Muscle layer of colon (tissue), 2 donors: ENCODE measurements around the gene REM2.

ENCODE experiments used
- H3K27ac ChIP-seq: one replicate; pipeline ENCODE4 v1.7.0; 2013; ENCODE audit warnings: low read depth, mild to moderate bottlenecking, low read length, moderate library complexity
- H3K27me3 ChIP-seq, 2 donors: one replicate each; pipeline ENCODE4 v1.7.0; 2013; ENCODE audit warnings: low read length in 2 of 2, mild to moderate bottlenecking in 2 of 2; ENCODE audit not compliant: insufficient read depth in 2 of 2, control insufficient read depth in 1 of 2
- H3K36me3 ChIP-seq: one replicate; pipeline ENCODE4 v1.7.0; 2013; ENCODE audit warnings: mild to moderate bottlenecking, low read length; ENCODE audit not compliant: insufficient read depth
- H3K4me1 ChIP-seq: one replicate; pipeline ENCODE4 v1.7.0; 2013; ENCODE audit warnings: mild to moderate bottlenecking, low read length; ENCODE audit not compliant: insufficient read depth
- H3K4me3 ChIP-seq, 2 donors: one replicate each; pipeline ENCODE4 v1.7.0; 2013; ENCODE audit warnings: low read length in 2 of 2, low read depth in 1 of 2, mild to moderate bottlenecking in 1 of 2, moderate library complexity in 1 of 2
- H3K9ac ChIP-seq: one replicate; pipeline ENCODE4 v1.7.0; 2013; ENCODE audit warnings: low read length
- H3K9me3 ChIP-seq: one replicate; pipeline ENCODE4 v1.7.0; 2013; ENCODE audit warnings: mild to moderate bottlenecking, low read length
- donor health status: abdominal sarcoma.
- donor health status: Adenocarcinoma of cecum.

The REM2 gene

DNA sequence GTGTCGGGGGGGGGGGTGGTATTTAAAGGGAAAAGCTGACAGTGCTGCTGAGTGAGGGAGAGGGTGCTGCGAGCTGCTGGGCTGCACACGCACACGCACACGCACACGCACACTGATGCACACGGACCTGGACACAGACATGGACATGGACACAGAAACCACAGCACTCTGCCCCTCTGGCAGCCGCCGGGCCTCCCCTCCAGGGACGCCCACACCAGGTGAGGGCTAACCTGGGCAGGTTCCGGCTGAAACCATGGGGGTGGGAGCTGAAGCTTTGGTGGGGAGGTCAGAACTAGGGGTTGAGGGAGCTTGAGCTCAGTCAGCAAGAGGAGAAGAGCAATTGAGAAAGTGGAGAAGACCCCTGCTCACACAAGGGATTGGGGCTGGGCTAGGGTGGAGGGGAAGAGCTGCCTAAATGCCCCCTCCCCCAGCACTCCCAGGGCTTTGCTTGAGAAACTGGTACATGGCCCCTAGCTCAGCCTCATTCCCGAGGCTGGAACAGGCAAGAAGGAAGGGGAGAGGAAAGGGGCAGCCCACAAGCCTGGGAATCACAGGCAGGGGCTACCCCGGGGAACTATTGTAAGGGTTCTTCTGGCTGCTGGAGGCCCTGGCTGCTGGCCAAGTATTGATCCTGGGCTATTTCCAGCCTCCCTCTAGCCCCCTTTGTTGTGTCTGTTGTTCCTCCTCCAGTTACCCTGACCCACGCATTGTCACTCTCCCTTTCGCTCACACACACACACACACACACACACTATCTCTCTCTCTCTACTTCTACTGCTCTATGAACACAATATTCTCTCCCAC, at the start of gene REM2:
Gene REM2, plus strand, starts transcription at position 50 of the 804 bp plus-strand sequence. Its CDS starts 66 bp downstream, at position 116.
- H3K4me3 ChIP-seq: no peak within 1 kb of the TSS
- no peak within 1 kb of the TSS for H3K9ac ChIP-seq
- H3K4me1 ChIP-seq: peaks cover 22% of the 10 kb centered on the region

DNA sequence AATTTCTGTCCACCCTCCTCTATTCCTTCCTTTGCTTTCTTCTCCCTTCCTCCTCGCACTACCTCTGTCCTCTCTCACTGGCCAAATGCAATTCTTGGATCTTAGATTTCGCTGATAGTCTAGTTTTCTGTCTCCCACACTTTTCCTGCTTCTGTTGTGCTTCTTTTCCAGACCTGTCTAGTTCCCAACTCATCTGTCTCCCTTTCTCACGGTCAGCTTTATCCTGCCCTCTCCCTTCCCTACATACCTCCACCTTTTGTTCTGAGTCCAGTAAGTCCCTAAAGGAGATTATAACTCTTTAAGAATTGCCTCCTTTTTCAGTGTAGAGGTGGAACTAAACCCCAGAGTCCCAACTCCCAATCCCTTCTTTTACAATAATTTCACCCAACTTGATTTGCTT, 47.5 kb upstream of the REM2 start:
- H3K36me3 ChIP-seq: peaks cover 12% of the 10 kb centered on the region
- H3K27ac ChIP-seq: peak overlapping the region; percentile 86
- no peak overlapping the region for H3K4me3 ChIP-seq
- no peaks in the 10 kb centered on the region for H3K9me3 ChIP-seq
- H3K4me1 ChIP-seq: peaks cover 25% of the 10 kb centered on the region
- H3K27me3 ChIP-seq: no peaks in the 10 kb centered on the region
- H3K9ac ChIP-seq: peak overlapping the region; percentile 89

More for the DNA sequence above, at the start of gene REM2:
- Histone ChIP-seq H3K36me3 (peaks cover 9% of the 10 kb centered on the region), H3K27me3 (no peaks in the 10 kb centered on the region), H3K9me3 (no peaks in the 10 kb centered on the region), H3K27ac (no peak within 1 kb of the TSS)

DNA sequence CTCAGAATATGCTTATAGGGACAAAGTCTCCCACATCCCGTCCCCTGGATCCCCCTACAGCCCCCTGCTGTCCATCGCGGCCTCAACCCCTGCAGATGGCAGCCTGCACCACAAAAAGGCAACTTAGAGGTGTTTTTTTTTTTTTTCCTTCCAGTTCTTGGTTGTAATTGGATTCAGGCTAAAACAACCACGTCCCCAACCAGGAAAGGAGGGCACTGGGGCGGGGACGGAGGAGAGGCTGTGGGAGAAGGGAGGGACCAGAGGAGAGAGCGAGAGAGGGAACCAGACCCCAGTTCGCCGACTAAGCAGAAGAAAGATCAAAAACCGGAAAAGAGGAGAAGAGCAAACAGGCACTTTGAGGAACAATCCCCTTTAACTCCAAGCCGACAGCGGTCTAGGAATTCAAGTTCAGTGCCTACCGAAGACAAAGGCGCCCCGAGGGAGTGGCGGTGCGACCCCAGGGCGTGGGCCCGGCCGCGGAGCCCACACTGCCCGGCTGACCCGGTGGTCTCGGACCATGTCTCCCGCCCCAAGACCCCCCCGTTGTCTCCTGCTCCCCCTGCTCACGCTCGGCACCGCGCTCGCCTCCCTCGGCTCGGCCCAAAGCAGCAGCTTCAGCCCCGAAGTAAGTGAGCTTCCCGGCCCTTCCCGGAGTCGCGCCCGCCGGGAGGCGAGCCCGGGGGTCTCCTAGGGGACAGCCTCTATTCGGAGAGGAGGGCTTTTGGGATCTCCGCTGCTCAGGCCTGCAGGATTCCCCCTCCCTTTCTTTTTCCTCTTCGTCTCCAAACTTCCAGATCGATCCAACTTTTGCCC, 46.5 kb upstream of the REM2 start, which contains the start of gene MMP14:
Gene MMP14, plus strand, starts transcription at position 285 of the 813 bp plus-strand sequence. Its CDS starts 233 bp downstream, at position 518.
- Histone ChIP-seq H3K9me3 (no peaks in the 10 kb centered on the region), H3K27ac (peak within 1 kb of the TSS; percentile 86), H3K36me3 (peaks cover 19% of the 10 kb centered on the region), H3K27me3 (no peaks in the 10 kb centered on the region), H3K4me3 (peak within 1 kb of the TSS; percentile 96 to 97), H3K4me1 (peaks cover 29% of the 10 kb centered on the region), H3K9ac (peak within 1 kb of the TSS; percentile 89)

DNA sequence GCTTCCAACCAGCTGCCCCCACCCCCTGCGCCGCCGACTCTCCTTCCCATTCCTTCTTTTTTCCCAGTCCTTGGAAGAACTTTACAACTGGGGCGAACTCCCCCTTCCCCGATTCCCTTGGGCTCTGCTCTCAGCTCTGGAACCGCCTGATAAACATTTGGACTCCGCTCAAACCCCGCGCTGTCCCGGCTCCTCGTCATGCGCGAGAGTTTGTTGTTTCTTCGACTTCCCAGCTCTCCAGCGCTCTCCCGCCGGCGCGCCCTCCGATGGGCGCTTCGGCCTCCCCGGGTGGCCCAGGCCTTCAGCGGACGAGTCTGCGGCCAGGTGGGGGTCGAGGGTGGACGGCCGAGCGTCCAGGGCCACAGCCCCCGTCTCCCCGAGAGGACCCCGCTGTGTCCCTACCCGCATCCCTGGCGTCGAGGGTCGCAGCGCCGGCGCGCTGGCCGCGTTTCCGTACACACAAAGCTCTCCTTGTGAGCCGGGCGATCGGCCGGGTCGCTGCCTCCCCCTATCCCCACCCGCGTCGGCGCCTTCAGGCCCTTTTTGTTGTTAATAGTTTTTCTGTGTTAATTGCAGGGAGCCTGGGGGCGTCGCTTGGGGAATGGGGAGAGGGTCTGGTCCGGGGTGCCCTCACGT, 45.8 kb upstream of the REM2 start:
- H3K36me3 ChIP-seq: peaks cover 26% of the 10 kb centered on the region

DNA sequence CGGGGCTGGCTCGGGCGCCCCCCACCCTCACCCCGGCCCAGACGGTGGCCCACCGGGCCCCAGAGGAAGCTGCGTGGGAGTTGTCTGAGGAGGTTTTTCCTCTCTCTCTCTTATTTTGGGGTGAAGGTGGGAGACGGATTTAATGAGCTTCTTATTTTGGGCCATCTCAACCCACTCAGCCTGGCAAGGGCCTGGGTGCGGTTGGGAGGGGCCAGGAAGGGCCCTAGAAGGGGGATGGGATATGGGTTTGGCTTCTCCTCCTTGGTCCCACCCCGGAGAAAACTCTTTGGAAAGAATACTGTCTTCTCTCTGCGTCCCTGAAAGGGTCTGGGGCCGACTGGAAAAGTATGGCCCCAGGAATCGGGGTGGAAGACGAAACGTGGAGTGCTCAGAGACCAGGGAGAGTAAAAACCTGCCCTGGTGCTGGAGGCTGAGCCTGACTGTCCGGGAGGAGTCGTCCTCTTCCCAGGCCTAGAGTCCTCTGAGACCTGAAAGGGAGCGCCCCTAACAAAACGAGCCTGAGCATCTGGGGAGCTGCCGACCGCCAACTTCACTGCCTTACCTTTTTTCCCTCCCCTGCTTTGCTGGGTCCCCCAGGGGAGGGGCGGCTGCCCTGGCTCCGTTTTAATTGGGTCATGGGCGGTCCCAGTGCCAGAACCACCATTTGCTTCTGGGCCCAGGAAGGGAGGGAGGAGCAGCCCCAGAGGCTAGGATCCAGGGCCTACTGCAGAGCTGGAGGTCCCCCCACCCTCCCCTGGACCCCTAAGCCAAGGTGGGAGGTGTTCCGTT, 45.1 kb upstream of the REM2 start:
- Histone ChIP-seq H3K27me3 (no peaks in the 10 kb centered on the region), H3K9ac (peak overlapping the region; percentile 89), H3K27ac (peak overlapping the region; percentile 86), H3K36me3 (peaks cover 34% of the 10 kb centered on the region), H3K9me3 (no peaks in the 10 kb centered on the region), H3K4me1 (peaks cover 44% of the 10 kb centered on the region), H3K4me3 (peak overlapping the region; percentile 96 to 97)

More for the DNA sequence above, 45.8 kb upstream of the REM2 start:
- no peaks in the 10 kb centered on the region for H3K27me3 ChIP-seq
- peak overlapping the region; percentile 86 for H3K27ac ChIP-seq
- no peaks in the 10 kb centered on the region for H3K9me3 ChIP-seq
- H3K4me3 ChIP-seq: peak overlapping the region; percentile 96 to 97
- peak overlapping the region; percentile 89 for H3K9ac ChIP-seq
- peaks cover 37% of the 10 kb centered on the region for H3K4me1 ChIP-seq

- peaks cover 48% of the 10 kb centered on the region for H3K4me1 ChIP-seq
- peaks cover 40% of the 10 kb centered on the region for H3K36me3 ChIP-seq
- H3K4me3 ChIP-seq: peak overlapping the region; percentile 96 to 97
- no peaks in the 10 kb centered on the region for H3K27me3 ChIP-seq
- peak overlapping the region; percentile 89 for H3K9ac ChIP-seq
- peak overlapping the region; percentile 86 for H3K27ac ChIP-seq
- H3K9me3 ChIP-seq: no peaks in the 10 kb centered on the region
Observed at GRCh38 chr14:22838631-22839041, 44.4 kb upstream of the REM2 start.

- H3K27me3 ChIP-seq: no peaks in the 10 kb centered on the region
- H3K9ac ChIP-seq: peak overlapping the region; percentile 89
Observed at GRCh38 chr14:22839159-22839779, 43.8 kb upstream of the REM2 start.

DNA sequence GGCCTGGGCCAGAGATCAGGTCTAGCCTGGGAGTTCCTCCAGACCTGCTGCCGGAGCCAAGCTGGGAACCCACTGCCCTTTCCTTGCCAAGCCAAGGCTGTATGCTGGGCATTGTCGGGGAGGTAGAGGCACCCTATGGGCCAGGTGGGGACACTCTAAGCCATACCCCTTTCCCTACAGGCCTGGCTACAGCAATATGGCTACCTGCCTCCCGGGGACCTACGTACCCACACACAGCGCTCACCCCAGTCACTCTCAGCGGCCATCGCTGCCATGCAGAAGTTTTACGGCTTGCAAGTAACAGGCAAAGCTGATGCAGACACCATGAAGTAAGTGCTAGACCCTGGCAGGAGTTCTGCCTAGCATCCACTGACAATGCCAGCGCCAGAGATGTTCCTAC, 41.7 kb upstream of the REM2 start:
- Histone ChIP-seq H3K9me3 (no peaks in the 10 kb centered on the region), H3K4me1 (peaks cover 57% of the 10 kb centered on the region), H3K4me3 (no peak overlapping the region), H3K27me3 (no peaks in the 10 kb centered on the region), H3K27ac (no peak overlapping the region), H3K36me3 (peaks cover 58% of the 10 kb centered on the region), H3K9ac (no peak overlapping the region)

More at GRCh38 chr14:22839159-22839779, 43.8 kb upstream of the REM2 start:
- Histone ChIP-seq H3K36me3 (peaks cover 39% of the 10 kb centered on the region), H3K4me3 (peak overlapping the region; percentile 96 to 97), H3K27ac (peak overlapping the region; percentile 86), H3K9me3 (no peaks in the 10 kb centered on the region), H3K4me1 (peaks cover 49% of the 10 kb centered on the region)

DNA sequence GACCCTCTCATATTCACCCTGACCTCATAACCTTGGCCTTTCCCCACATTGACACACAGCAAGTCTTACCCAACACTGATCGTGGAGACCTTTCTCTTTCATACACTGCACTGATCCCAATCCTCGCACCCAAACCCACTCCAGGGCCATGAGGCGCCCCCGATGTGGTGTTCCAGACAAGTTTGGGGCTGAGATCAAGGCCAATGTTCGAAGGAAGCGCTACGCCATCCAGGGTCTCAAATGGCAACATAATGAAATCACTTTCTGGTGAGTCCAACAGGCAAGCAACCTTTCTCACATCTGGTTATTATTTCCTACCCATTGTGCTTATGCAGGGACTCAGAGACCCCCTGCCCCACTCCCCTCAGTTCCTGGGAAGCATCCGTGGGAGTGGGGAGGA, 41.3 kb upstream of the REM2 start:
- Histone ChIP-seq H3K9me3 (no peaks in the 10 kb centered on the region), H3K27me3 (no peaks in the 10 kb centered on the region), H3K4me1 (peaks cover 62% of the 10 kb centered on the region), H3K36me3 (peaks cover 62% of the 10 kb centered on the region), H3K27ac (no peak overlapping the region), H3K9ac (no peak overlapping the region), H3K4me3 (no peak overlapping the region)
